NCI-H2081 treated with DMSO at 0.1 percent for 48 hours (cell line): Measurements from ENCODE around the gene LRP5.

Experiments
- DNase-seq: peaks from one replicate; lab custom pipeline; 2025; lab: John Stamatoyannopoulos, UW

Gene LRP5

DNA sequence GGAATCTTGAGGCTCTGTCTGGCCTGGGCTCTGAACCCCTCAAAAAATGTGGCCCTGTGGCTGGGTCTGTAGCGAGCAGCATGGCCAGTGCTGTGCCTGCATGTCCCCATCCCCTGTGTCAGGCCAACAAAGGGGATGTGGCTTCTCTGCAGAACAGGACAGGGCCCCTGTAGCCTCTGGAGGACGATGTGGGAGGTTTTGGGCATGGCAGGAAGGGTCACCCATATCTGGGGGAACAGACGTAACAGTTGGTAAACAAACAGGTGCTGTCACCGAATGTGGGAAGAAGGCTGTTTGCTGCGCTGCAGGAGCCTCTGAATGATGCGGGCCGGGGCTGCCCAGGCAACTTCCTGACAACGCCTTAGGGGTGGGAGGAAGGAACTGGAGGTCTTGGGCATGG, 35.0 kb downstream of the LRP5 start:
- DNase-seq, result no peak

DNA sequence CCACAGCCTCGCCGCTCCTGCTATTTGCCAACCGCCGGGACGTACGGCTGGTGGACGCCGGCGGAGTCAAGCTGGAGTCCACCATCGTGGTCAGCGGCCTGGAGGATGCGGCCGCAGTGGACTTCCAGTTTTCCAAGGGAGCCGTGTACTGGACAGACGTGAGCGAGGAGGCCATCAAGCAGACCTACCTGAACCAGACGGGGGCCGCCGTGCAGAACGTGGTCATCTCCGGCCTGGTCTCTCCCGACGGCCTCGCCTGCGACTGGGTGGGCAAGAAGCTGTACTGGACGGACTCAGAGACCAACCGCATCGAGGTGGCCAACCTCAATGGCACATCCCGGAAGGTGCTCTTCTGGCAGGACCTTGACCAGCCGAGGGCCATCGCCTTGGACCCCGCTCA, 35.5 kb downstream of the LRP5 start:
- DNase-seq, result no peak

DNA sequence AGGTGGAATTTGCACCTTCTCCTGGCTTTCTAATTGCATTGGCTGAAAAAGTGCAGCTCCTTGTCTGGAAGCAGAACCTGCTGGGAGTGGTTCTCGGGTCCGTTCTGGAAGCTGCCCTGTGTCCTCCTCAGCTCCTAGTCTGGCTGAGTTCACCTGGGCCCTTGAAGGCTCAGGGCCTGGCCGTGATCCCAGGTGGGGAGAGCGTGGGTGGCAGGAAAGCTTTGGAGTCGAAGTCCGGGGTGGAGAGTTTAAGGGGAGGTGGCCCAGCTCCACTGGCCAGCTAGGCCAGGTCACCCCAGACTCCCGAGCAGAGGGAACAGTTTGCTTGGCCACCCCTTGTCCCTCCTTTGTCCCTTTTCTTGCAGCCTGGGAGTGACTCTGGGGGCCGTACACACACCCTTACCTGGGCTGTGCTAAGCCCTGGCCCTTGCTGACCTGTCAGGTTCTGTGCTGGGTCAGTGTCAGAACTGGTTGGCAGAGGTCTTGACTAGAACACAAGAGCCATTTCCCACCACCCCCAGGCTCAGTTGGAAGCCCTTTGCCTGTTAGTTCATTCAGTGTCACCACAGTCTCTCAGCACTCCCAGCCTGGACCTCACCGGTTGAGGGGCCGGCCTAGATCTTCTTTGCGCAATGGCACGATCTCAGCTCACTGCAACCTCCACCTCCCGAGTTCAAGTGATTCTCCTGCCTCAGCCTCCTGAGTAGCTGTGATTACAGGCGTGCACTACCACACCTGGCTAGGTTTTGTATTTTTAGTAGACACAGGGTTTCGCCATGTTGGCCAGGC, 37.3 kb downstream of the LRP5 start:
- no peak for DNase-seq

DNA sequence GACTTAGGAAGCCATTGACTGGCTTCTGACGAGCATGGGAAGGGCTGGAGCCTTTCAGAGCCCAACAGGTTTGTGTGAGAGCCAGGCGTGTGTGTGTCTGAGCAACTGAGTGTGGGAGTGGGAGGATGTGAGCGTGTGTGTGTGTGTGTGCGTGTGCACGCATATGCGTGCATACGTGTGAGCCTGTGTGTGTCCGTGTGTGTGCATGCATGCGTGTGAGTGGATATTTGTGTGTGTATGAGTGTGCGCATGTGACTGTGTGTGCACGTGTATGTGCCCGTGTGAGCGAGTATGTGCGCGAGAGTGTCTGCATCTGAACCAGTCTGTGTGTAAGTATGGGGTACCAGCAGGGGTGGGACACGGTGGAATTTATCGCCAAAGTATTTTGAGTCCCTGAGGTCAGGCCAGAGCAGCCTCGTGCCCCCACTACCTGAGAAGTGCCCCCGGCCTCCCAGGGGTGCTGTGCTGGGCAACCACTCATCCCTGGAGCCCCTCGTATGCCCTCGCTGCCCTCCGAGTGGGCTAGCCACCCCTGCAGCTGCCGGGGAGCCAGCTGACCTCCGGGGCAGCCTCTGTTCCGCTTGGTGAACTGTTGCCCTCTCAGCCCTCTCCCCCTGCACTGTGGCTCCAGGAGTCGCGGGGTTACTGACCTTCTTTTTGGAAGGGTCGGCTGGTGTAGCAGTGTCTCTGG, 38.5 kb downstream of the LRP5 start:
- no peak for DNase-seq

DNA sequence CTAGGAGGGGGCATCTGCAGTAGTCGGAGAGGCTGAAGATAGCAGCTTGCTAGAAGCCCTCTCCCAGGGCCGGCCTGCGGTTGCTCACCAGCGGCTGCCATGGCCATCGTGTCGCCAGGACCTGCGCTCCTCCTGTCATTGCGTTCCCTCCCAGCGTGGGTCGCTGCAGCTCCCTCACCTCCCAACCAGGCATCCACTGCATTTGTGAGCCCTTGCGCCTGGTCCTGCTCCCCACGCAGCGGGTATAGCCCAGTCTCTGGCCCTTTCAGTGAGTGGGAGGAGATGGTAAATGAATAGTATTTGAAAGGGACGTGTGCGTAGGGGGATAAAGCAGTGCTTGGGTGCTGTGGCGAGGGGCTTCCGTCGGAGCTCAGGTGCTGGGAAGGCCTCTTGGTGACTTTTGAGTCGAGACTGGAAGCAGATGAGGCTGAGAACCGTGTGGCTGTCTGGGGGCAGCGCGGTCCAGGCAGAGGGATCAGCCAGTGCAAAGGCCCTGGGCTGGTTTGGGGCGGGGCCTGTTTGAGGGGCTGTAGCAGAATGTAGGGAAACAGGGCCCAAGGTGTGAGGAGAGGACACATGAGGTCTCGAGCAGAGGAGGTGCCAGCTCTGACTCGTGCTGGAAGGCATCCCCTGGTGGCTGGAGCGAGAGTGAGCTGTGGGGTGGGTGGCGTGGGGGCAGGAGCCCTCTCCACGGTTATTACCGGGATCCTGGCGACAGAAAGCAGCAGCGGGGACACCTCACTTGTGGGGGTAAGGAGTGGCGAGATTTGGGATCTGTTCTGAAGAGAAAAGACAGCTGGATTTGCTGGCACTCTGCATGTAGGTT, 39.3 kb downstream of the LRP5 start:
- no peak for DNase-seq

DNA sequence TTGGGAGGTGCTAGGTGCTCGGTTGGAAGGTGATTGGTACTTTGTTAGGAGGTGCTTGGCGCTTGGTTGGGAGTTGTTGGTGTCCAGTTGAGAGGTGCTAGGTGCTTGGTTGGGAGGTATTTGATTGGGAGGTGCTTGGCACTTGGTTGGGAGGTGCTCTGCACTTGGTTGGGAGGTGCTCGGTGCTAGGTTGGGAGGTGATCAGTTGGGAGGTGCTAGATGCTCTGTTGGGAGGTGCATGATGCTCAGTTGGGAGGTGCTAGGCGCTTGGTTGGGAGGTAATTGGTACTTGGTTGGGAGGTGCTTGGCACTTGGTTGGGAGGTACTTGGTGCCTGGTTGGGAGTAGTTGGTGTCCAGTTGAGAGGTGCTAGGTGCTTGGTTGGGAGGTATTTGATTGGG, 40.2 kb downstream of the LRP5 start:
- DNase-seq, result no peak

DNA sequence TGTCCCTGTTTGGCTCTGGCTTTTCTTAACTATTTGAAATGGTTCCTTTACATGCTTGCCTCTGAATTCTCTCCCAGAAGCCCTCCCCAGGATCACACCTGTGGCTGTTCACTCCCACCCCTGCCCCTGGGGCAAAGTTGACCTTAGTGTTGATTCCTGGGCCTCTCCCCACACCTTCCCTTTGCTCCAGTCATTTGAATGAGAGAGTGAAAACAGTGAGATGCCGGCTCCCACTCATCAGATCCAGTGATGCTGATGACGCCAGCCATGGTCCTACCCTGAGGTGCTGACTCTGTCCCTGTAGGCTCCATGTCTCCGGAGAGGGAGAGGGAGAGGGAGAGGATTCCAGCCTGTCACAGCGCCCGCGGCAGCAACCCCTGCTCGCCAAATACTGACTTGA, 40.7 kb downstream of the LRP5 start:
- no peak for DNase-seq

DNA sequence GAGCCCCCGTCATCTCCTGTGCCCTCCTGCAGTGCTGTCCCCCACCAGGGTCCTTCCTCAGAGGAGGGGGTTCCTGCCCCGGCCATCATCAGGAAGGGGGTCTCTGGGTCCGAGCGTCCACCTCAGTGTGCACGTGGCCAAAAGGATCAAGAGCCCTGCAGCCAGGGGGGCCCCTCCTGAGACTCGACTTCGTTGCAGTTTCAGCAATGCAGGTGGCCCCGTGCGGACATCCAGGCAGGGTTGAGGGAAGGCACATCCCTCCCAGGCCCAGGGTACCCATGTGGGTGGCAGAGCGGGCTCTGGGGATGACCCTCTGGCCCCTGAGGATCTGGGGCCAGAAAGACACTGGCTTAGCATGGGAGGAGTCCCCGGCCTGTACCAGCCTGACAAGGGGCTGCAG, 41.3 kb downstream of the LRP5 start:
- no peak for DNase-seq

DNA sequence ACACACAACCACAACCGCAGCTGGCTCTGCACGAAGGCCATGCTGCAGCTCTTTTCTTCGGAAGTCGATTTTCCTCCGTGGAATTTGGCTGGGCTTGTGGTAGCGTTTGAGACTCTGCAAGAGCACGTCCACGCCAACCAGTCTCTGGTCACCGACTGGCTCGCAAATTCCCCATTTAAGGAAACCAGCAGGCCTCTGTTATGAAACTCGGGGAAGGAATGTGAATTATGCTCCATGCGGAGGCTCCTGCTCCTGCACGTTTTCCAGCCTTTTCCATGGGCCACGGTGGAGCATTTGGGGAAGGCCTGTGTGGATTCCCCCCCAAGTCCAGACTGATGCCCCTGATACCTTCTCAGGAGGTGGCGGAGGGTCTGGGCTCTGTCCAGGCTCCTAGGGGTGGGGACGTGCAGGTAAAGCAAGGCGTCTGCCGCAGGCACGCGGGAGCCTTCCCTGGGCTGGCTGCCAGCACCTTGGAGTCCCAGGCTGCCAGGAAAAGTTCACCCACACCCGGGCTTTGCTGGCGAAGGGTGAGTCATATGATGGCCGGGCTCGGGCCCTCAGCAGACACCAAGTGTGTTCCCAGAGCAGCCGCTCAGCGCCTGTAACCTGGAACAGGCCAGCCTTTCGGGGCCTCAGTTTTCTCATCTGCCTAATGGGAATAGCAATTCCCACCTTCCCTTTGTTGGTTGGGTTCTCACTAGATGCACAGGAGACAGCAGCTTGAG, 41.9 kb downstream of the LRP5 start:
- DNase-seq, result no peak

DNA sequence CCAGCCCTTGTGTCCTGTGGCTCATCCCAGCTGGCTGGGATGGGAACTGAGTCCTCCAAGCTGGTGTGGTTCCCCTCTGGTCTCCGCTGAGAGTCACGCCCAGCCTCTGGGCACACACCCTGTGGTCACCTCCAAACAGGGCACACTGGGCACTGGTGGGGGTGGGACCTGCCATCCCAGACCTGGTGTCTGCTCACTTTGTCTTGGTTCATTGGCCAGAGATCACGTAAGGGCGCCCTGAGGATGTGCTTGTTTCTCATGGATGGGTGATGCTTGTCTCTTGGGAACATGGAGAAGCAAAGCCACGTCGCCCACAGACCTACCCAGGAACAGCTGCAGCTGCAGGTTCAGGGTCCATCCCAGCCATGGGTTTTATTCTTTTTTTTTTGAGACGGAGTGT, 43.1 kb downstream of the LRP5 start:
- no peak for DNase-seq

DNA sequence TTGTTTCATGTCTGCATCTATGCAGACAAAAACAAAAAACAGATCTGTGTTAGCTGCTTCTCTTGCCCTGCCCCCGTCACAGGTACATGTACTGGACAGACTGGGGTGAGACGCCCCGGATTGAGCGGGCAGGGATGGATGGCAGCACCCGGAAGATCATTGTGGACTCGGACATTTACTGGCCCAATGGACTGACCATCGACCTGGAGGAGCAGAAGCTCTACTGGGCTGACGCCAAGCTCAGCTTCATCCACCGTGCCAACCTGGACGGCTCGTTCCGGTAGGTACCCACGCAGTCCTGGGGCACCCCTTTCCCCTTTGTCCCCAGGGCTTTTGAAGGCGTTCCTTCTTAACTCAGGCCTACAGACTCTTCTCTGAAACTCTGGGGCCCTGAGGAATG, 45.2 kb downstream of the LRP5 start:
- no peak for DNase-seq

DNA sequence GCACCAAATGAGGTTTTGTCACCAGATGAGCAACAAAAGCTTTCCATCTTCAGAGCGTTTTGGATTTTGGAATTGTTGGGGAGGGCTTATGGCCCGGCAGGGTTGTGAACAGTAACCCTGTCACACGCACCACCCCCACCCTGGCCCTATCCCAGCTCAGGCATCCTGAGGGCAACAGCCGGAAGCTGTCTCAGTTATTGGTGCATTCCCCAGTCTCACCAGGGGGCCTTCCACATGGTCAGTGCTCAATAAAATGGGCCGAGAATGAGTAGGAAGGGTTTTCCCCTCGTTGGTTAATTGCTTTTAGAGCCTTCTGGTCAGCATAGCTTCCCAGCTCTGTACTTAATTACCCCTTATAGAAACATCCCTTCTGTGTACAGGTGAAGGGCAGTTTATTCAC, 46.0 kb downstream of the LRP5 start:
- no peak for DNase-seq

DNA sequence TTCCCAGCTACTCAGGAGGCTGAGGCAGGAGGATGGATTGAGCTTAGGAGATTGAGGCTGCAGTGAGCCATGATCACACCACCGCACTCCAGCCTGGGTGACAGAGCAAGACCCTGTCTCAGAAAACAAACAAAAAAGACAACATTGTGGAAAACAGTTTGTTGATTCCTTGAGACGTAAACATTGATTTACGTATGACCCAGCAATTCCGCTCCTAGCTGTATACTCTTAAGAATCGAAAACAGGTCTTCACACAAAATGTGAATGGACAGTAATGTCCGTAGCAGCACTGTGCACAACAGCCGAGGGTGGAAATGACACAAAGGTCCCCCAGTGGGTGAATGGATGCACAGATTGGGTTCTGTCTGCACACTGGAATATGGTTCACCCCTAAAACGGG, 49.3 kb downstream of the LRP5 start:
- DNase-seq, result no peak

DNA sequence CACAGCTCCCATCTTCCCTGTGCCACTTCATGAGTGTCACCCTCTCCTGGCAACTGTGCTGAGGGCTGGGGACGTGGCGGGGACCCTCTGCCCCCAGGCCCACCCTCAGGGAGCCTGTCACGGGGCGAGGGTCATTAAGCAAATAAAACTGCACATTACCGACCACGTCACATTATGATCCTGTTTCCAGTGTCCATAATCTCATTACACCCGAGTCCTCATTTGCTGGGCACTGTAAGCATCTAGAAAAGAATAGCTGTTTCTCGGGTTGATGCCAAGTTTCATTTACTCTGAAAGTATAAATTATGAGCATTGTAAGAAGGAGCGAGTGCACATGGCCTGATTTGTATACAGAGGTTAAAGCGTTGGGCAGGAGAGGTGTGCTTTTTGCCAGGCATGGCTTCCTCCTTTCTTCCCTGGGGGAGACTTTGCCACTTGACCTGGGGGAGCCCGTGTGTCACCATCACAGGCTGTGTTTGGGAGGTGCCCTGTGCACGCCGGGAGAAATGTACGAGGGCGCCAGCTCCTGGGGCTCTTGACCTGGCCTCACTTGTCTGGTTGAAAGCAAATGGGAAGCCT, 50.5 kb downstream of the LRP5 start:
- DNase-seq, result no peak

DNA sequence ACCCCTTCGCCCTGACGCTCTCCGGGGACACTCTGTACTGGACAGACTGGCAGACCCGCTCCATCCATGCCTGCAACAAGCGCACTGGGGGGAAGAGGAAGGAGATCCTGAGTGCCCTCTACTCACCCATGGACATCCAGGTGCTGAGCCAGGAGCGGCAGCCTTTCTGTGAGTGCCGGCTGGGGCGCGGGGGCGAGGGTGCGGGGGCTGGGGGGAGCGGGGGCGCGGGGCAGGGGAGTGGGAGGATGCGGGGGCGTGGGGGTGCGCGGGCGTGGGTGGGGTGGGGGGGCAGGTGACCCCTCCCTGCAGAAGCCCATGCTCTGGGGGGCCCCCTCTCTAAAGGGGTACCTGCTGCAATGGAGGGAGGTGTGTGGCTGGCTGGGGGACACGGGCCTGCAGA, 51.4 kb downstream of the LRP5 start:
- DNase-seq, result no peak

DNA sequence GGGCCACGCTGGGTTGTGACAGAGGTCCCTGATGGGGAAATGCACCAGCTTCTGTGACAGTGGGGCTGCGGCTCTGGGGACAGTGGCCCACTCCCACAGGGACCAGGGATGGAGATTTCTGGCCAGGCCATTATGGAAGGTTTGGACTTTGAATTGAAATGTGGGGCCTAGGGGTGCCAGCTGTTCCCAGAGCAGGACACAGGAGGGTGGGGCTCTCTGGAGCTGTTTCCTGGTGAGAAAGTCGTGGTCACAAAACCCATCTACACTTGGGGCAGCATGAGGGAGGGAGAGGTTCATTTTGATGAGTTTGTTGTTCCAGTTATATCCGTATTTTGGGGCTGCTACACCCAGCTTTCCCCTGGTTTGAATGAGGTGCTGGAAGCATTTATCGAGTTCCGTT, 52.2 kb downstream of the LRP5 start:
- DNase-seq, result no peak

DNA sequence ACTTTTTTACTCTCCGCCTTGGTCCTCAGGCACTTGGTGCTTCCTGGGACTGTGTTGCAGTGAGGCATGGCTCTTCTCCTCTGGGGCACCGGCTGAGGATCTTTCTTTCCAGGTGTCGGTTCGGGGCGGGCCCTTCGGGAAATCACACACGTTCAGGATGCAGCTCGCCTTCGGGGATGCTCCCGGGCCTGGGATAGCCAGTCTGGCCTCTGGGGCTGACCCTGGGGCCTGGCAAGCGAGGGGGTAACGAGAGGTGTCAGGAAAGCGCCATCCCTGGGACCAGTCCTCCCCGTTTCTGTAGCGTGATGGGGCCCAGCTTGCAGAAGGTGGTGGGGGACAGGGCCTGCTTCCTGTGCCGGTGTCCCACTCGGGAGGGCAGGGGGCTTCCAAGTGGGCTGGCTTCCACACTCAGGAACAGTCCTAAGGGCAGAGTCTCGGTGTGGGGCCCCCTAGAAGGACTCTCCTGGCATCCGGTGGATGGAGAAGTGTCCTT, 53.6 kb downstream of the LRP5 start:
- DNase-seq, result no peak

DNA sequence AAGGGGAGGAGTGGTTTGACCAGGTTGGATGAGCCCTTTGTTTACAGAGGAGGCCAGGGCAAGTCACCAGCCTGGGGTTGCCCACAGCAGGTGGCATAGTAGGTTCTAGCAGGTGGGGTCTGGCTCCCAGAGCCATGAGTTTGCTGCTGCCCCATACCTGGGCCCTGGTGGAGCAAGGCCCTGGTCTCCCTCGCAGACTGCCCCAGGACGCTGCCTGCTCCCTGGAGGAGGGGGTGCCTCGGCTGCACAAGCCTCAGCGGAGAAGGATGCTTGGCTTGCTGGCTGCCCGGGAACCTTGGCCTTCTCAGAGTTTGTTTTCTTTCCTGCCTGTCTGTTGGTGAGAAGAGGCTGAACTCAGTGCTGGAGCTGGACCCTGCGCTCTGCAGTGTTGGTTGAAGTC, 54.9 kb downstream of the LRP5 start:
- no peak for DNase-seq

DNA sequence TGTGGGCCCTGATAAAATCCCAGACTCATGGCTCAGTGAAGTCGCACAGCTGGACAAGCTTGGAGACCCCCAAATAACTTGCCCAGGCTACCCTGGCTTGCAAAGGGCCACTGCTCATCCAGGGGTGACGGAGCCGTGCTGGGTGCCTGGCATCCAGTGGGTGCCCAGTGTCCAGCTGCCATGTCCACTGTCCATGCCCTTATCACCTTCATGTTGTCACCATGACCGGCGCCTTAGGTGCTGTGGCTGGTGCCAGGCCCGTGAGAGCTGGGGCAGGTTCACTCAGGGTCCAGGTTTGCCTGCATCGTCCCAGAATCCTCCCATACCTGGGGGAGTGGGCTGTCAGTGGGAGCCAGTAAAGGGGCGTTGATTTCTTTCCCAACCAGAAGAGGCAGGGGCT, 57.4 kb downstream of the LRP5 start:
- no peak for DNase-seq

DNA sequence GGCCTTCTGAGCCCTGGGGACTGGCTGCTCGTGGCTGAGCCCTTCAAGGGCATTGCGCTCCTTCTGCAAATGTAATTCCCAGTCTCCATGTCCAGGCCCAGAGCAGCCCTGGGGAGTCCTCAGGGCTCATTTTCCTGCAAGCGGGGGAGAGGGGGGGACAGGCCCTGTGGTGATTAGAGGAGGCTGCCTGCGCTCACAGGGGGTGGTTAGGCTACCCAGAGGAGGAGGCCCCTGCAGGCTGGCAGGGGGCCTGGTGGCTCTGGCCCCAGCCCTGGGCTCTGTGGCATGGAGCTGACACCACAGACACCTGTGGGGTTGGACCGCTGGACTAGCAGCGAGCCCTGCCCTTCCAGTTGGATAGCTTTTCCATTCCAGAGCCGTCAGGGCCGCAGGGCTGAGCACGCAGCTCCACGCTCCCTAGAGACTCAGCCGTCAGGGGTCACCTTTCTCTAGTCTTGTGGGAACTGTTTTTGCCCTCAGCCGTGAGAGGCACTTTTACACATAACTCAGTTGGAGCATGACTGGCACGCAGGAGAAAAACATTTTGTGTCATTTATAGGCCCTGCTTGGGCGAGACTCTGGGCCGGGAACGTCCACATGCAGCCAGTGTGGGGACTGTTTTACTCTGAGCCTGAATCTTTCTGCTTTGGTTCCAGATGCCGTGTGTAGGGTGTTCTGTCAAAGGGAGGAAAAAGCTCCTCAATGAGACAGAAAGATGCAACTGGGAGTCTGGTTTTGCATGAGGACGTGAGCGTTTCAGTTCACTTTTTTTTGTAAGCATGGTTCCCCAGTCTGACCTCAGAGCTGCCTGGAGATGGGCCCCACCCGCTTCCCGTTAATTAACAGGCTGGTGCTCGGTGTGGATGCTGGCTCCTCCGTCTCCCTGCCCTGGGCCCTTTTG, 58.1 kb downstream of the LRP5 start:
- DNase-seq, result no peak
